H9 (cell line): Measurements from ENCODE around the gene L1TD1. TPM values are rescaled to one million over a fixed set of nuclear protein-coding genes. Genes with fewer than 3 reads are reported as not detected.

Experiments used
- DNase-seq: peaks from one replicate; pipeline ENCODE4 v3.0.0-alpha.2; 2017
- H2AFZ ChIP-seq: one replicate; pipeline ENCODE4 v1.6.1; 2013; ENCODE audit warnings: mild to moderate bottlenecking, low read length, control low read depth, moderate library complexity
- H2AK5ac ChIP-seq: 2 replicates; pipeline ENCODE4 v1.6.1; 2013; ENCODE audit warnings: low read length, control low read depth, mixed read lengths; ENCODE audit not compliant: insufficient read length
- H2BK120ac ChIP-seq: one replicate; pipeline ENCODE4 v1.6.1; 2013; ENCODE audit warnings: low read depth, mild to moderate bottlenecking, low read length, control low read depth, inconsistent platforms; ENCODE audit not compliant: poor library complexity, severe bottlenecking
- H2BK12ac ChIP-seq: 2 replicates; pipeline ENCODE4 v1.6.1; 2013; ENCODE audit warnings: low read length, control low read depth, mixed read lengths, low read depth; ENCODE audit not compliant: insufficient read length
- H2BK15ac ChIP-seq: 2 replicates; pipeline ENCODE4 v1.6.1; 2013; ENCODE audit warnings: low read depth, low read length, control low read depth
- H2BK20ac ChIP-seq: one replicate; pipeline ENCODE4 v1.6.1; 2013; ENCODE audit warnings: low read depth, mild to moderate bottlenecking, low read length, control low read depth, inconsistent platforms; ENCODE audit not compliant: poor library complexity, severe bottlenecking
- H2BK5ac ChIP-seq: 2 replicates; pipeline ENCODE4 v1.6.1; 2013; ENCODE audit warnings: low read length, control low read depth, mixed read lengths; ENCODE audit not compliant: insufficient read length
- H3K14ac ChIP-seq: 2 replicates; pipeline ENCODE4 v1.6.1; 2013; ENCODE audit warnings: low read length, control low read depth; ENCODE audit not compliant: insufficient read depth
- H3K18ac ChIP-seq: 2 replicates; pipeline ENCODE4 v1.6.1; 2013; ENCODE audit warnings: low read depth, mild to moderate bottlenecking, mixed read lengths, low read length, control low read depth; ENCODE audit not compliant: insufficient read length
- H3K23ac ChIP-seq: 2 replicates; pipeline ENCODE4 v1.6.1; 2013; ENCODE audit warnings: low read length, control low read depth, mixed read lengths, low read depth; ENCODE audit not compliant: insufficient read length
- H3K23me2 ChIP-seq: 2 replicates; pipeline ENCODE4 v1.6.1; 2013; ENCODE audit warnings: low read depth, mild to moderate bottlenecking, mixed read lengths, low read length, control low read depth; ENCODE audit not compliant: insufficient read length, poor library complexity, severe bottlenecking
- H3K27ac ChIP-seq: 2 replicates; pipeline ENCODE4 v1.5.1; 2013; ENCODE audit warnings: low read length, control low read depth, mixed read lengths, low read depth; ENCODE audit not compliant: insufficient read length
- H3K27me3 ChIP-seq: 2 replicates; pipeline ENCODE4 v1.6.1; 2013; ENCODE audit warnings: low read length, control low read depth, inconsistent platforms; ENCODE audit not compliant: insufficient read depth
- H3K4ac ChIP-seq: 2 replicates; pipeline ENCODE4 v1.6.1; 2013; ENCODE audit warnings: low read depth, mild to moderate bottlenecking, control low read depth, inconsistent platforms, low read length, moderate library complexity
- H3K4me1 ChIP-seq: 2 replicates; pipeline ENCODE4 v1.6.1; 2013; ENCODE audit warnings: low read length, control low read depth, inconsistent platforms; ENCODE audit not compliant: insufficient read depth
- H3K4me2 ChIP-seq: 2 replicates; pipeline ENCODE4 v1.6.1; 2013; ENCODE audit warnings: low read length, control low read depth, mixed read lengths; ENCODE audit not compliant: insufficient read length, insufficient read depth
- H3K56ac ChIP-seq: 2 replicates; pipeline ENCODE4 v1.6.1; 2013; ENCODE audit warnings: low read depth, mild to moderate bottlenecking, mixed read lengths, low read length, control low read depth; ENCODE audit not compliant: insufficient read length
- H3K79me1 ChIP-seq: 2 replicates; pipeline ENCODE4 v1.6.1; 2013; ENCODE audit warnings: low read depth, mild to moderate bottlenecking, moderate library complexity, low read length, control low read depth, inconsistent platforms; ENCODE audit not compliant: insufficient read depth, poor library complexity, severe bottlenecking
- H3K79me2 ChIP-seq: 2 replicates; pipeline ENCODE4 v1.6.1; 2013; ENCODE audit warnings: low read length, control low read depth, inconsistent platforms; ENCODE audit not compliant: insufficient read depth
- H3K9ac ChIP-seq: 2 replicates; pipeline ENCODE4 v1.6.1; 2013; ENCODE audit warnings: low read length, control low read depth, mixed read lengths; ENCODE audit not compliant: insufficient read length; ENCODE audit errors: extremely low read depth
- H3K9me3 ChIP-seq: one replicate; pipeline ENCODE4 v1.6.1; 2013; ENCODE audit warnings: low read depth, low read length, inconsistent platforms; ENCODE audit not compliant: control insufficient read depth
- H3T11ph ChIP-seq: one replicate; pipeline ENCODE4 v1.6.1; 2013; ENCODE audit warnings: mild to moderate bottlenecking, low read length, control low read depth, inconsistent platforms
- H4K20me1 ChIP-seq: one replicate; pipeline ENCODE4 v1.6.1; 2013; ENCODE audit not compliant: control insufficient read depth, insufficient read length, insufficient read depth
- H4K5ac ChIP-seq: 2 replicates; pipeline ENCODE4 v1.6.1; 2013; ENCODE audit warnings: low read depth, mild to moderate bottlenecking, mixed read lengths, low read length, control low read depth; ENCODE audit not compliant: insufficient read length
- H4K8ac ChIP-seq: replicated peaks from 2 replicates; pipeline ENCODE4 v1.6.1; 2013; ENCODE audit warnings: low read length, control low read depth, mixed read lengths, low read depth; ENCODE audit not compliant: insufficient read length
- H4K91ac ChIP-seq: 2 replicates; pipeline ENCODE4 v1.6.1; 2013; ENCODE audit warnings: low read depth, mild to moderate bottlenecking, moderate library complexity, mixed read lengths, low read length, control low read depth; ENCODE audit not compliant: insufficient read length
- H3K27ac Mint-ChIP-seq, 3 experiments: 2 replicates in 2 of 3; 3 replicates in 1 of 3; pipeline ENCODE4 v1.8.0; 2020 to 2021; ENCODE audit warnings: mixed read lengths in 3 of 3, mild to moderate bottlenecking in 1 of 3, moderate library complexity in 1 of 3
- H3K27me3 Mint-ChIP-seq: 2 replicates; pipeline ENCODE4 v1.8.0; 2021; ENCODE audit warnings: low read depth, mild to moderate bottlenecking, moderate library complexity, mixed read lengths
- H3K36me3 Mint-ChIP-seq, 3 experiments: 2 replicates in 2 of 3; 3 replicates in 1 of 3; pipeline ENCODE4 v1.8.0; 2020 to 2021; ENCODE audit warnings: low read depth in 3 of 3, mixed read lengths in 3 of 3; ENCODE audit not compliant: insufficient read depth in 1 of 3
- H3K4me1 Mint-ChIP-seq, 2 experiments: 2 replicates each; pipeline ENCODE4 v1.8.0; 2020; ENCODE audit warnings: mixed read lengths in 2 of 2
- H3K4me3 Mint-ChIP-seq, 2 experiments: 2 replicates in 1 of 2; 3 replicates in 1 of 2; pipeline ENCODE4 v1.8.0; 2020 to 2021; ENCODE audit warnings: mild to moderate bottlenecking in 2 of 2, mixed read lengths in 2 of 2, moderate library complexity in 1 of 2
- H3K9me3 Mint-ChIP-seq, 2 experiments: 2 replicates in 1 of 2; 3 replicates in 1 of 2; pipeline ENCODE4 v1.8.0; 2020; ENCODE audit warnings: mild to moderate bottlenecking in 2 of 2, mixed read lengths in 2 of 2, moderate library complexity in 1 of 2
- CTCF ChIP-seq: fragments of 200-600 bp; sonication (generic); conservative IDR thresholded peaks from 3 replicates; pipeline ENCODE4 v1.8.0; 2021; ENCODE audit warnings: antibody characterized with exemption, mild to moderate bottlenecking
- WGBS: extraction: QIAGEN DNeasy Blood & Tissue Kit; methylation state at CpG from one replicate; pipeline ENCODE4 v1.1.7; 2013; ENCODE audit warnings: missing lambda C conversion rate, low lambda C conversion rate, mixed read lengths; ENCODE audit not compliant: insufficient read length; ENCODE audit errors: extremely low coverage; 5-methylcytosine and 5-hydroxymethylcytosine counted together
- total RNA-seq: library from RNA; stranded (reverse); gene quantifications from 2 replicates; pipeline ENCODE4 v1.2.1, GENCODE V29; 2021

Gene L1TD1
- total RNA-seq, 1 experiment from 2014 or later: 422 TPM

GRCh38 chr1:62208970-62209369 lies 14.3 kb downstream of the L1TD1 start:
- H3K23ac ChIP-seq: no peak overlapping the region
- no peak overlapping the region for H4K8ac ChIP-seq
- H3K4me3 Mint-ChIP-seq: no peak overlapping the region
- no peak overlapping the region for H3K4ac ChIP-seq
- H3K79me1 ChIP-seq: peaks cover 4% of the 10 kb centered on the region
- no peak overlapping the region for H2BK15ac ChIP-seq
- no peak overlapping the region for H3K9ac ChIP-seq
- H2BK5ac ChIP-seq: no peak overlapping the region
- peaks cover 73 to 88% (median 86%) of the 10 kb centered on the region in 3 experiments for H3K36me3 Mint-ChIP-seq
- no peak overlapping the region for H3K4me2 ChIP-seq
- H3K9me3 Mint-ChIP-seq: peaks cover 12 to 47% of the 10 kb centered on the region in 2 experiments; a peak in 4 of 5 replicates
- TF ChIP-seq CTCF: no peak
- H3K4me1 ChIP-seq: no peaks in the 10 kb centered on the region; the same call in 1 of the 2 replicates
- H2AFZ ChIP-seq: no peak overlapping the region
- no peak overlapping the region for H3T11ph ChIP-seq
- peaks cover 6% of the 10 kb centered on the region; the same call in 1 of the 2 replicates for H3K79me2 ChIP-seq
- no peak overlapping the region for H4K5ac ChIP-seq
- H4K91ac ChIP-seq: no peak overlapping the region
- H4K20me1 ChIP-seq: peaks cover 2% of the 10 kb centered on the region
- no peaks in the 10 kb centered on the region for H3K23me2 ChIP-seq
- no CpG with 5 or more reads among the region's 1 CpG for WGBS
- H3K27me3 Mint-ChIP-seq: no peaks in the 10 kb centered on the region; the same call in 1 of the 2 replicates
- H3K27me3 ChIP-seq: no peaks in the 10 kb centered on the region
- peak overlapping the region in 1 of 3 experiments; percentile 3; a peak in 1 of 7 replicates for H3K27ac Mint-ChIP-seq
- H2BK20ac ChIP-seq: no peak overlapping the region
- no peak for DNase-seq
- H2BK12ac ChIP-seq: no peak overlapping the region
- H3K4me1 Mint-ChIP-seq: peaks cover 0 to 20% of the 10 kb centered on the region in 2 experiments; a peak in 3 of 4 replicates
- no peak overlapping the region for H3K27ac ChIP-seq
- no peak overlapping the region for H3K56ac ChIP-seq
- H3K14ac ChIP-seq: no peak overlapping the region
- H2AK5ac ChIP-seq: no peak overlapping the region
- no peaks in the 10 kb centered on the region for H3K9me3 ChIP-seq
- no peak overlapping the region for H2BK120ac ChIP-seq
- no peak overlapping the region for H3K18ac ChIP-seq
